CD4-positive, alpha-beta T cell (primary cell): Measurements from ENCODE around the gene TFR2. TPM values are rescaled to one million over a fixed set of nuclear protein-coding genes. Genes with fewer than 3 reads are reported as not detected.

Experiments
- ATAC-seq: fragments of 200-7000 bp; cut with Tn5 transposase; one replicate; pipeline ENCODE4 v1.10.0; 2022; ENCODE audit warnings: mild to moderate bottlenecking; ENCODE audit not compliant: poor library complexity
- CTCF ChIA-PET: fragments of 350-600 bp; sonication (Branson Sonifier 250); formaldehyde crosslinking; loops from one replicate; lab custom pipeline; 2021; ENCODE audit warnings: antibody characterized with exemption, inconsistent platforms; lab: Charles Lee
- POLR2A ChIA-PET: fragments of 350-600 bp; sonication (Branson Sonifier 250); formaldehyde crosslinking; loops from one replicate; lab custom pipeline; 2021; ENCODE audit warnings: antibody characterized with exemption, inconsistent platforms; lab: Charles Lee
- DNase-seq, 14 experiments: peaks; one replicate each; pipeline ENCODE4 v3.0.0-alpha.2; 2013 to 2020; ENCODE audit warnings: mixed read lengths in 2 of 14
- H3K27ac ChIP-seq, 2 donors: one replicate each; pipeline versions ENCODE4 v1.5.1 to v1.7.0; 2013; ENCODE audit warnings: low read length in 2 of 2, low read depth in 1 of 2, mild to moderate bottlenecking in 1 of 2
- H3K27me3 ChIP-seq, 2 experiments: 1 replicate in 1 of 2; 2 replicates in 1 of 2; pipeline versions ENCODE4 v1.6.1 to v1.7.0; 2013; ENCODE audit warnings: low read length in 2 of 2, control low read depth in 1 of 2, mild to moderate bottlenecking in 1 of 2, moderate library complexity in 1 of 2; ENCODE audit not compliant: insufficient read depth in 2 of 2, control insufficient read depth in 1 of 2
- H3K36me3 ChIP-seq: one replicate; pipeline ENCODE4 v1.6.1; 2013; ENCODE audit warnings: low read length, control low read depth; ENCODE audit not compliant: insufficient read depth
- H3K4me1 ChIP-seq: one replicate; pipeline ENCODE4 v1.6.1; 2013; ENCODE audit warnings: low read length, control low read depth; ENCODE audit not compliant: insufficient read depth
- H3K4me3 ChIP-seq: one replicate; pipeline ENCODE4 v1.5.1; 2013; ENCODE audit warnings: mild to moderate bottlenecking, low read length, moderate library complexity
- H3K9me3 ChIP-seq, 2 experiments: 1 replicate in 1 of 2; 2 replicates in 1 of 2; pipeline versions ENCODE4 v1.6.1 to v1.7.0; 2013; ENCODE audit warnings: low read length in 2 of 2, mild to moderate bottlenecking in 2 of 2, control low read depth in 1 of 2, moderate library complexity in 1 of 2; ENCODE audit not compliant: control insufficient read depth in 1 of 2, insufficient read depth in 1 of 2
- H3K27ac Mint-ChIP-seq: one replicate; pipeline ENCODE4 v1.8.0; 2020; ENCODE audit warnings: mixed read lengths
- H3K27me3 Mint-ChIP-seq: one replicate; pipeline ENCODE4 v1.8.0; 2021; ENCODE audit warnings: mixed read lengths
- H3K36me3 Mint-ChIP-seq: one replicate; pipeline ENCODE4 v1.8.0; 2021; ENCODE audit warnings: low read depth, mixed read lengths
- H3K4me1 Mint-ChIP-seq: one replicate; pipeline ENCODE4 v1.8.0; 2021; ENCODE audit warnings: low read depth, mixed read lengths
- H3K4me3 Mint-ChIP-seq: one replicate; pipeline ENCODE4 v1.8.0; 2020; ENCODE audit warnings: mild to moderate bottlenecking, mixed read lengths
- H3K9me3 Mint-ChIP-seq: one replicate; pipeline ENCODE4 v1.8.0; 2020; ENCODE audit warnings: mixed read lengths
- CTCF ChIP-seq: fragments of 200-600 bp; IDR thresholded peaks from one replicate; pipeline ENCODE4 v1.8.0; 2022; ENCODE audit warnings: antibody characterized with exemption, mild to moderate bottlenecking
- intact Hi-C, 2 experiments: fragments of 100-400 bp; cut with DNase I in 1 of 2; cut with micrococcal nuclease in 1 of 2; formaldehyde crosslinking; loops; one replicate each; pipeline versions ENCODE4 v1.15.1 to v1.9.0; 2023 to 2025; cut with DNase I, micrococcal nuclease
- total RNA-seq, 174 experiments: library from RNA in 2 of 174; stranded (reverse) in 2 of 174; gene quantifications; one replicate each; pipeline ENCODE4 v1.2.3 and lab custom pipeline; 2021 to 2026

Gene TFR2
- total RNA-seq, 2 experiments from 2014 or later: 1.7 to 2.3 TPM

GRCh38 chr7:100623951-100624824 is 17.2 kb downstream of the TFR2 start:
- Mint-ChIP-seq H3K4me3 (no peak overlapping the region), H3K9me3 (no peaks in the 10 kb centered on the region), H3K4me1 (peaks cover 20% of the 10 kb centered on the region), H3K36me3 (peaks cover 5% of the 10 kb centered on the region), H3K27me3 (no peaks in the 10 kb centered on the region), H3K27ac (no peak overlapping the region)
- ATAC-seq: no peak
- Histone ChIP-seq H3K27ac (no peak overlapping the region), H3K4me1 (peaks cover 28% of the 10 kb centered on the region), H3K36me3 (no peaks in the 10 kb centered on the region), H3K9me3 (no peaks in the 10 kb centered on the region), H3K4me3 (no peak overlapping the region), H3K27me3 (no peaks in the 10 kb centered on the region)
- CTCF ChIA-PET: interaction anchor here (0.6 to 1.5 kb wide), 2 partner anchors 10 to 110 kb away, joined by 3 read pairs; no protein-coding TSS in a partner anchor
- DNase-seq: no peak
- no peak for TF ChIP-seq CTCF
- intact Hi-C loops: no loop called here
- POLR2A ChIA-PET: interaction anchor here (0.6 to 3.5 kb wide), 3 partner anchors 12 to 68 kb away, joined by 3 to 33 read pairs (median 3); partner anchors contain the start of genes FBXO24, LRCH4 and MOSPD3

GRCh38 chr7:100621554-100621953 is 19.8 kb downstream of the TFR2 start:
- ATAC-seq (no peak), DNase-seq (no peak)
- Mint-ChIP-seq H3K4me3 (no peak overlapping the region), H3K27me3 (no peaks in the 10 kb centered on the region), H3K4me1 (peaks cover 17% of the 10 kb centered on the region), H3K36me3 (peaks cover 5% of the 10 kb centered on the region), H3K27ac (no peak overlapping the region), H3K9me3 (no peaks in the 10 kb centered on the region)
- Histone ChIP-seq H3K9me3 (no peaks in the 10 kb centered on the region), H3K4me1 (peaks cover 14% of the 10 kb centered on the region), H3K4me3 (no peak overlapping the region), H3K36me3 (no peaks in the 10 kb centered on the region), H3K27ac (no peak overlapping the region), H3K27me3 (no peaks in the 10 kb centered on the region)
- no peak for TF ChIP-seq CTCF
- intact Hi-C loops: no loop called here
- ChIA-PET POLR2A (no interaction called here), CTCF (no interaction called here)

GRCh38 chr7:100620804-100621203 is 20.5 kb downstream of the TFR2 start:
- no peaks in the 10 kb centered on the region for H3K27me3 Mint-ChIP-seq
- H3K27ac ChIP-seq: no peak overlapping the region
- DNase-seq: no peak
- H3K4me1 Mint-ChIP-seq: peaks cover 9% of the 10 kb centered on the region
- ATAC-seq: no peak
- H3K36me3 Mint-ChIP-seq: peaks cover 5% of the 10 kb centered on the region
- peaks cover 7% of the 10 kb centered on the region for H3K4me1 ChIP-seq
- H3K9me3 ChIP-seq: no peaks in the 10 kb centered on the region
- no peaks in the 10 kb centered on the region for H3K27me3 ChIP-seq
- no peak overlapping the region for H3K4me3 ChIP-seq
- ChIA-PET POLR2A (interaction anchor here (1.3 kb wide), 1 partner anchor 9 kb away, joined by 5 read pairs; the partner anchor contains the start of gene MOSPD3), CTCF (no interaction called here)
- H3K4me3 Mint-ChIP-seq: no peak overlapping the region
- H3K9me3 Mint-ChIP-seq: no peaks in the 10 kb centered on the region
- no peak overlapping the region for H3K27ac Mint-ChIP-seq
- no peak for TF ChIP-seq CTCF
- intact Hi-C loops: no loop called here
- no peaks in the 10 kb centered on the region for H3K36me3 ChIP-seq
